Thyroid gland (tissue), 4 donors: Measurements from ENCODE around the gene RRP12. TPM values are rescaled to one million over a fixed set of nuclear protein-coding genes. Genes with fewer than 3 reads are reported as not detected.
"Not testable (repeated sequence)": the region's sequence is repeated elsewhere in the genome, so short reads cannot be mapped to it uniquely, and the experiment has no call there.

Experiments
- DNase-seq, 2 donors: peaks; one replicate each; pipeline ENCODE4 v3.0.0-alpha.2; 2019
- H3K27ac ChIP-seq, 3 donors: fragments of 200-600 bp; sonication (generic); 1 replicate in 2 of 3; 2 replicates in 1 of 3; pipeline ENCODE4 v1.5.1; 2016 to 2019; ENCODE audit warnings: mild to moderate bottlenecking in 1 of 3, moderate library complexity in 1 of 3
- H3K27me3 ChIP-seq: fragments of 200-600 bp; sonication (generic); one replicate; pipeline ENCODE4 v1.5.1; 2019
- H3K36me3 ChIP-seq, 2 donors: fragments of 200-600 bp; sonication (generic); one replicate each; pipeline ENCODE4 v1.5.1; 2016 to 2019
- H3K4me1 ChIP-seq, 2 donors: fragments of 200-600 bp; sonication (generic); one replicate each; pipeline ENCODE4 v1.5.1; 2017 to 2019
- H3K4me3 ChIP-seq, 3 donors: fragments of 200-600 bp; sonication (generic); replicated peaks in 1 of 3; 1 replicate in 2 of 3; 2 replicates in 1 of 3; pipeline ENCODE4 v1.5.1; 2016; ENCODE audit warnings: mild to moderate bottlenecking in 1 of 3
- H3K9me3 ChIP-seq: fragments of 200-600 bp; sonication (generic); one replicate; pipeline ENCODE4 v1.5.1; 2017
- CTCF ChIP-seq, 6 experiments: fragments of 200-600 bp in 3 of 6; fragments of 450-650 bp in 3 of 6; sonication (generic) in 3 of 6; IDR thresholded peaks; one replicate each; pipeline ENCODE4 v1.5.1; 2016 to 2019; ENCODE audit warnings: antibody characterized with exemption in 6 of 6, mild to moderate bottlenecking in 2 of 6, inconsistent platforms in 1 of 6, moderate library complexity in 1 of 6
- POLR2A ChIP-seq, 2 donors: fragments of 450-650 bp; IDR thresholded peaks; one replicate each; pipeline ENCODE4 v1.6.1; 2017; ENCODE audit warnings: antibody characterized with exemption in 2 of 2, mild to moderate bottlenecking in 2 of 2, moderate library complexity in 1 of 2
- WGBS, 2 donors: methylation state at CpG; one replicate each; pipeline ENCODE4 v1.1.5; 2017; 5-methylcytosine and 5-hydroxymethylcytosine counted together
- intact Hi-C: fragments of 100-400 bp; cut with DNase I; formaldehyde crosslinking; loops from one replicate; pipeline ENCODE4 v1.15.1; 2023
- total RNA-seq, 4 donors: library from RNA; depleted of rRNA; stranded (reverse); fragments of >200 nt; gene quantifications; one replicate each; pipeline ENCODE4 v1.2.3, GENCODE V29; 2016

Gene RRP12
- total RNA-seq, 4 donors from 2014 or later: 8.3 to 27.4 (median 15.0) TPM

- Histone ChIP-seq H3K27ac (no peak overlapping the region), H3K4me3 (no peak overlapping the region), H3K4me1 (peaks cover 0 to 8% of the 10 kb centered on the region in 2 donors), H3K36me3 (no peaks in the 10 kb centered on the region), H3K9me3 (no peaks in the 10 kb centered on the region), H3K27me3 (no peaks in the 10 kb centered on the region)
- intact Hi-C loops: no loop called here
- no peak for DNase-seq
- TF ChIP-seq CTCF (IDR thresholded peaks at IDR 0.05): no peak
- no peak for TF ChIP-seq POLR2A (IDR thresholded peaks at IDR 0.05)
- WGBS, 2 donors: 78 to 80% methylated on average over 10 of the region's 10 CpGs
Observed at GRCh38 chr10:97408496-97408992, 7.4 kb upstream of the RRP12 start.

GRCh38 chr10:97407952-97408248 lies 6.8 kb upstream of the RRP12 start:
- peaks cover 0 to 8% of the 10 kb centered on the region in 2 donors for H3K4me1 ChIP-seq
- WGBS, 2 donors: 88 to 89% methylated on average over 2 of the region's 2 CpGs
- H3K27me3 ChIP-seq: no peaks in the 10 kb centered on the region
- intact Hi-C loops: no loop called here
- no peak for DNase-seq
- no peaks in the 10 kb centered on the region for H3K36me3 ChIP-seq
- TF ChIP-seq POLR2A (IDR thresholded peaks at IDR 0.05) (no peak), CTCF (IDR thresholded peaks at IDR 0.05) (no peak)
- H3K4me3 ChIP-seq: no peak overlapping the region
- H3K27ac ChIP-seq: no peak overlapping the region
- no peaks in the 10 kb centered on the region for H3K9me3 ChIP-seq

- intact Hi-C loops: no loop called here
Observed at GRCh38 chr10:97407211-97407951, 6.2 kb upstream of the RRP12 start.

GRCh38 chr10:97406483-97406882 lies 5.3 kb upstream of the RRP12 start:
- DNase-seq, intact Hi-C loops, H3K27ac ChIP-seq, H3K36me3 ChIP-seq, H3K4me1 ChIP-seq, H3K9me3 ChIP-seq, H3K27me3 ChIP-seq, H3K4me3 ChIP-seq: not testable (repeated sequence)
- 90 to 96% methylated on average over 7 of the region's 7 CpGs for WGBS, 2 donors

More at GRCh38 chr10:97407211-97407951, 6.2 kb upstream of the RRP12 start:
- no peaks in the 10 kb centered on the region for H3K27me3 ChIP-seq
- H3K4me1 ChIP-seq: peaks cover 0 to 8% of the 10 kb centered on the region in 2 donors
- H3K4me3 ChIP-seq: no peak overlapping the region
- H3K27ac ChIP-seq: no peak overlapping the region
- no peaks in the 10 kb centered on the region for H3K36me3 ChIP-seq
- WGBS, 2 donors: 1 to 3% methylated on average over 10 of the region's 10 CpGs
- TF ChIP-seq CTCF (IDR thresholded peaks at IDR 0.05) (peak; percentile 42 to 81 (median 72)), POLR2A (IDR thresholded peaks at IDR 0.05) (no peak)
- DNase-seq: peak; percentile 50 to 53
- H3K9me3 ChIP-seq: no peaks in the 10 kb centered on the region

- intact Hi-C loops: no loop called here
- H3K36me3 ChIP-seq: no peaks in the 10 kb centered on the region
- no peak for DNase-seq
- TF ChIP-seq CTCF (IDR thresholded peaks at IDR 0.05) (no peak), POLR2A (IDR thresholded peaks at IDR 0.05) (no peak)
- no peaks in the 10 kb centered on the region for H3K9me3 ChIP-seq
- 80 to 87% methylated on average over 3 of the region's 3 CpGs for WGBS, 2 donors
- H3K27me3 ChIP-seq: no peaks in the 10 kb centered on the region
- H3K27ac ChIP-seq: no peak overlapping the region
- peaks cover 4 to 8% of the 10 kb centered on the region in 2 donors for H3K4me1 ChIP-seq
- no peak overlapping the region for H3K4me3 ChIP-seq
Observed at GRCh38 chr10:97406064-97406463, 4.9 kb upstream of the RRP12 start.
